Measurements from ENCODE around the gene CCDC57. TPM values are rescaled to one million over a fixed set of nuclear protein-coding genes. Genes with fewer than 3 reads are reported as not detected.
"Not testable (repeated sequence)": the region's sequence is repeated elsewhere in the genome, so short reads cannot be mapped to it uniquely, and the experiment has no call there.

CCDC57 gene
- total RNA-seq, 1 donor from 2014 or later: 37.2 TPM

GRCh38 chr17:82146663-82147654 lies 65.7 kb downstream of the CCDC57 start:
- peaks cover under 1% of the 10 kb centered on the region for H3K4me1 Mint-ChIP-seq (ENCODE audit: unreplicated experiment)
- H3K9me3 Mint-ChIP-seq (ENCODE audit: unreplicated experiment): no peaks in the 10 kb centered on the region
- H3K27me3 Mint-ChIP-seq (ENCODE audit: unreplicated experiment): no peaks in the 10 kb centered on the region
- no peak for DNase-seq (ENCODE audit: low spot score)
- no peak overlapping the region for H3K27ac Mint-ChIP-seq (ENCODE audit: unreplicated experiment)
- no peak overlapping the region for H3K4me3 Mint-ChIP-seq (ENCODE audit: unreplicated experiment)
- H3K36me3 Mint-ChIP-seq (ENCODE audit: low read depth, unreplicated experiment): peaks cover 9% of the 10 kb centered on the region
- TF ChIP-seq, protein P1, sequence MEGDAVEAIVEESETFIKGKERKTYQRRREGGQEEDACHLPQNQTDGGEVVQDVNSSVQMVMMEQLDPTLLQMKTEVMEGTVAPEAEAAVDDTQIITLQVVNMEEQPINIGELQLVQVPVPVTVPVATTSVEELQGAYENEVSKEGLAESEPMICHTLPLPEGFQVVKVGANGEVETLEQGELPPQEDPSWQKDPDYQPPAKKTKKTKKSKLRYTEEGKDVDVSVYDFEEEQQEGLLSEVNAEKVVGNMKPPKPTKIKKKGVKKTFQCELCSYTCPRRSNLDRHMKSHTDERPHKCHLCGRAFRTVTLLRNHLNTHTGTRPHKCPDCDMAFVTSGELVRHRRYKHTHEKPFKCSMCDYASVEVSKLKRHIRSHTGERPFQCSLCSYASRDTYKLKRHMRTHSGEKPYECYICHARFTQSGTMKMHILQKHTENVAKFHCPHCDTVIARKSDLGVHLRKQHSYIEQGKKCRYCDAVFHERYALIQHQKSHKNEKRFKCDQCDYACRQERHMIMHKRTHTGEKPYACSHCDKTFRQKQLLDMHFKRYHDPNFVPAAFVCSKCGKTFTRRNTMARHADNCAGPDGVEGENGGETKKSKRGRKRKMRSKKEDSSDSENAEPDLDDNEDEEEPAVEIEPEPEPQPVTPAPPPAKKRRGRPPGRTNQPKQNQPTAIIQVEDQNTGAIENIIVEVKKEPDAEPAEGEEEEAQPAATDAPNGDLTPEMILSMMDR (IDR thresholded peaks at IDR 0.05; ENCODE audit: unreplicated experiment): no peak

DNA sequence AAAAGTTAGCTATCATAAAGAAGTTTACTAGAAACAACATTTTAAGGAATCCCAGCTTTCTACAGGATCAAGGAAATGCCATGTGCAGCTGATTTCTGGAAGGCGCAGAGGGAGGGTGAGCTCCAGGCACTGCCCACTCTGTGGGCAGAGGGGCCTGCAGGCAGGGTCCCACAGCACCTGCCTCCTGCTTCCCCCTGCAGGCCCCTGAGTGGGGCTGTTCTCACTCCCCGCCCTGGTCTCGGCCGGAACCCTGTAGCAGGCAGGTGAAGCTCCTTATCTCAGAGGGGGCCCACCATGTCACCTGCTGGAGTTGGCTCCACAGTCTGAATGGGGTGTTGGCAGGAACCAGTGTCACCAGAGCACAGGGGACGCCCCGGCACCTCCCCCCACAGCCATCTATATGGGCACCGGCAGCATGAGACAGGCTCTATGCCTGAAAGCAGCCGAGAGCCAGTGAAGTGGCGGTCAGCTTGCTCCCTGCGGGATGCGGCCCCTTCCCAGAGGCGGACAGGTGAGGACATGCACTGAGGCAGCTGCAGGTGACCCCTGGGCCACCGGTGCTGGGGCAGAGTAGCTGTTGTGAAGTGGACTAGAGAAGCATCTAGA lies 67.0 kb downstream of the CCDC57 start:
- Mint-ChIP-seq H3K9me3 (ENCODE audit: unreplicated experiment) (no peaks in the 10 kb centered on the region), H3K4me3 (ENCODE audit: unreplicated experiment) (no peak overlapping the region), H3K27me3 (ENCODE audit: unreplicated experiment) (peaks cover 2% of the 10 kb centered on the region), H3K27ac (ENCODE audit: unreplicated experiment) (no peak overlapping the region), H3K4me1 (ENCODE audit: unreplicated experiment) (peaks cover 3% of the 10 kb centered on the region), H3K36me3 (ENCODE audit: low read depth, unreplicated experiment) (peaks cover 9% of the 10 kb centered on the region)
- TF ChIP-seq, protein P1 (IDR thresholded peaks at IDR 0.05; ENCODE audit: unreplicated experiment): no peak
- DNase-seq (ENCODE audit: low spot score): no peak

DNA sequence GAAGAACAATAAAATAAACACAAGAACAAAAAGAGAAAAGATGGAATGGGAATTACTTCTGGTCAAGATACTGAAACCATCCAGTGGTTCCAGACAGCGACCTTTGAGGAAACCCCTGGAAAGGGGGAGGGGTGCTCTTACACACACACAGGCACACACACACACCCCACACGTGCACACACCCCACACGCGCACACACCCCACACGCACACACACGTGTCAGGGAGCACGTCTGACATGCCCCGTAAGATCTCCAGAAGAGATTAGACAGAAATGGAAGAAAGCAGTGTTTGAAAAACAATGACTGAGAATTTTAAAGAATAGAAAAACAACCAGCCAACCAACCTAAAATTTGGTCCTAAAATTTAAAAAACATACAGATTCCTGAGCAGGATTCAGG lies 69.3 kb downstream of the CCDC57 start:
- TF ChIP-seq, protein P1 (IDR thresholded peaks at IDR 0.05; ENCODE audit: unreplicated experiment): no peak
- Mint-ChIP-seq H3K27me3 (ENCODE audit: unreplicated experiment) (peaks cover 2% of the 10 kb centered on the region), H3K36me3 (ENCODE audit: low read depth, unreplicated experiment) (peaks cover 12% of the 10 kb centered on the region), H3K9me3 (ENCODE audit: unreplicated experiment) (no peaks in the 10 kb centered on the region), H3K4me1 (ENCODE audit: unreplicated experiment) (peaks cover 3% of the 10 kb centered on the region), H3K27ac (ENCODE audit: unreplicated experiment) (no peak overlapping the region), H3K4me3 (ENCODE audit: unreplicated experiment) (no peak overlapping the region)
- DNase-seq (ENCODE audit: low spot score): no peak

- not testable (repeated sequence) for H3K36me3 Mint-ChIP-seq (ENCODE audit: low read depth, unreplicated experiment); DNase-seq (ENCODE audit: low spot score); H3K27ac Mint-ChIP-seq (ENCODE audit: unreplicated experiment); H3K4me1 Mint-ChIP-seq (ENCODE audit: unreplicated experiment); H3K27me3 Mint-ChIP-seq (ENCODE audit: unreplicated experiment); H3K4me3 Mint-ChIP-seq (ENCODE audit: unreplicated experiment); H3K9me3 Mint-ChIP-seq (ENCODE audit: unreplicated experiment)
Measured at GRCh38 chr17:82139961-82140360, 72.7 kb downstream of the CCDC57 start.

DNA sequence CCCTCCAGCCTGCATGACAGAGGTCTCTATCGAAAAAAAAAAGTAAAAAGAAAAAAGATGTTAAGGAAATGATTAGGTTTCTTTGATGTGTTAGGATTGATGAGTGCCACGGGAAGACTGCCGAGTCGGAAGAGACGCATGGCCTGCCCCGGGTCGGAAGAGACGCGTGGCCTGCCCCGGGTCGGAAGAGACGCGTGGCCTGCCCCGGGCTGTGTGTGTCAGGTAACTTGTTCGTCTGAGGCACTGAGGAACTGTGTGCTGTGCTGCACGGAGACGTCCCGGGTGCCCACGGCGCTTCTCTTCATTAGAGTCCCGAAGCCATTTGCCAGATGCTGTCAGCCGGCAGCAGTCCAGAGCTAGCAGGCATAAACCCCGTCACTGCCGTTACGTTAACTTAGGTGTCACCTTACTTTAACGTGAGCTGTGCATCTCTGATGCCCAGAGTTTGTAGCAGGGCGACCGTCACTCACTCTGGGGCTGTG lies 74.1 kb downstream of the CCDC57 start:
- Mint-ChIP-seq H3K27me3 (ENCODE audit: unreplicated experiment) (peaks cover 2% of the 10 kb centered on the region), H3K36me3 (ENCODE audit: low read depth, unreplicated experiment) (peaks cover 4% of the 10 kb centered on the region), H3K27ac (ENCODE audit: unreplicated experiment) (no peak overlapping the region), H3K4me1 (ENCODE audit: unreplicated experiment) (peaks cover 3% of the 10 kb centered on the region), H3K9me3 (ENCODE audit: unreplicated experiment) (no peaks in the 10 kb centered on the region), H3K4me3 (ENCODE audit: unreplicated experiment) (no peak overlapping the region)
- TF ChIP-seq, protein P1 (IDR thresholded peaks at IDR 0.05; ENCODE audit: unreplicated experiment): no peak
- DNase-seq (ENCODE audit: low spot score): no peak

Measured in endothelial cell (in vitro differentiated cells).